SK-N-SH (cell line): Measurements from ENCODE around the gene CTSL. TPM values are rescaled to one million over a fixed set of nuclear protein-coding genes. Genes with fewer than 3 reads are reported as not detected.

Experiments
- CTCF ChIA-PET: fragments of 300-600, 350-600 bp; formaldehyde crosslinking; extraction: SDS; loops from one replicate; lab custom pipeline; 2021; lab: Yijun Ruan, JAX
- POLR2A ChIA-PET: fragments of 350-600 bp; sonication (Branson Sonifier 250); formaldehyde crosslinking; extraction: SDS; loops from one replicate; lab custom pipeline; 2020; ENCODE audit warnings: antibody characterized with exemption, inconsistent platforms; lab: Yijun Ruan, JAX
- DNase-seq: peaks from one replicate; pipeline ENCODE4 v3.0.0; 2012
- H2AFZ ChIP-seq: fragments of 200-600 bp; sonication (generic); 2 replicates; pipeline ENCODE4 v1.8.1; 2016; ENCODE audit warnings: antibody characterized with exemption, mild to moderate bottlenecking, low read depth
- H3F3A ChIP-seq: fragments of 200-600 bp; sonication (generic); replicated peaks from 2 replicates; pipeline ENCODE3; 2016; ENCODE audit warnings: antibody characterized with exemption, mild to moderate bottlenecking; ENCODE audit not compliant: insufficient read depth
- H3K27ac ChIP-seq, 2 experiments: fragments of 200-500 bp in 1 of 2; fragments of 200-600 bp in 1 of 2; sonication (Bioruptor generic) in 1 of 2; sonication (generic), shearing (Covaris generic) in 1 of 2; 2 replicates each; pipeline versions ENCODE4 v1.5.1 to v1.6.1; 2014 to 2016; ENCODE audit warnings: low read depth in 2 of 2, inconsistent platforms in 1 of 2, low read length in 1 of 2, mild to moderate bottlenecking in 1 of 2, mixed read lengths in 1 of 2
- H3K27me3 ChIP-seq: fragments of 200-600 bp; sonication (generic), shearing (Covaris generic); 2 replicates; pipeline ENCODE4 v1.6.1; 2016; ENCODE audit warnings: mixed run types; ENCODE audit not compliant: insufficient read depth
- H3K36me3 ChIP-seq, 2 experiments: fragments of 200-500 bp in 1 of 2; fragments of 200-600 bp in 1 of 2; sonication (Bioruptor generic) in 1 of 2; sonication (generic) in 1 of 2; replicated peaks in 1 of 2; 2 replicates each; pipeline versions ENCODE3 to v1.5.1; 2014 to 2016; ENCODE audit warnings: low read length in 1 of 2, mild to moderate bottlenecking in 1 of 2; ENCODE audit not compliant: insufficient read depth in 2 of 2, control insufficient read depth in 1 of 2
- H3K4me1 ChIP-seq, 2 experiments: fragments of 200-500 bp in 1 of 2; fragments of 200-600 bp in 1 of 2; sonication (Bioruptor generic) in 1 of 2; sonication (generic), shearing (Covaris generic) in 1 of 2; 2 replicates each; pipeline versions ENCODE4 v1.5.1 to v1.6.1; 2014 to 2016; ENCODE audit warnings: low read depth in 1 of 2, low read length in 1 of 2, mixed run types in 1 of 2; ENCODE audit not compliant: insufficient read depth in 2 of 2, control insufficient read depth in 1 of 2
- H3K4me2 ChIP-seq: fragments of 200-600 bp; sonication (generic), shearing (Covaris generic); 2 replicates; pipeline ENCODE4 v1.6.1; 2017; ENCODE audit warnings: mixed run types
- H3K4me3 ChIP-seq, 2 experiments: fragments of 200-500 bp in 1 of 2; fragments of 200-600 bp in 1 of 2; sonication (Bioruptor generic) in 1 of 2; sonication (generic), shearing (Covaris generic) in 1 of 2; 2 replicates each; pipeline versions ENCODE4 v1.5.1 to v1.8.1; 2014 to 2016; ENCODE audit warnings: low read depth in 2 of 2, inconsistent platforms in 1 of 2, low read length in 1 of 2, mild to moderate bottlenecking in 1 of 2, mixed read lengths in 1 of 2, moderate library complexity in 1 of 2
- H3K79me2 ChIP-seq: fragments of 200-600 bp; sonication (generic); 2 replicates; pipeline ENCODE4 v1.8.1; 2017; ENCODE audit warnings: mild to moderate bottlenecking; ENCODE audit not compliant: insufficient read depth
- H3K9ac ChIP-seq: fragments of 200-600 bp; sonication (generic); 2 replicates; pipeline ENCODE4 v1.6.1; 2017; ENCODE audit warnings: mixed run types
- H3K9me2 ChIP-seq: fragments of 200-600 bp; sonication (generic); 2 replicates; pipeline ENCODE4 v1.6.1; 2017; ENCODE audit warnings: mixed run types
- H3K9me3 ChIP-seq: fragments of 200-600 bp; sonication (generic); 2 replicates; pipeline ENCODE4 v1.6.1; 2017; ENCODE audit warnings: mixed run types, mild to moderate bottlenecking, moderate library complexity
- H4K20me1 ChIP-seq: fragments of 200-600 bp; sonication (generic); 2 replicates; pipeline ENCODE4 v1.6.1; 2017; ENCODE audit warnings: mild to moderate bottlenecking, mixed run types; ENCODE audit not compliant: insufficient read depth
- CHD2 ChIP-seq: fragments of 150-350 bp; IDR thresholded peaks from 2 replicates; pipeline ENCODE4 v1.6.1; 2018; ENCODE audit warnings: low read length; ENCODE audit not compliant: partially characterized antibody
- ELF1 ChIP-seq: IDR thresholded peaks from 2 replicates; pipeline ENCODE4 v1.4.0; 2012
- EZH2phosphoT487 ChIP-seq: fragments of 200-600 bp; sonication (generic); IDR thresholded peaks from 2 replicates; pipeline ENCODE4 v1.6.1; 2017; ENCODE audit warnings: low read depth, mixed run types, mild to moderate bottlenecking, antibody characterized with exemption, moderate library complexity, borderline replicate concordance
- FOSL2 ChIP-seq: IDR thresholded peaks from 2 replicates; pipeline ENCODE4 v1.4.0; 2012; ENCODE audit warnings: low read depth, mild to moderate bottlenecking, moderate library complexity, borderline replicate concordance
- GABPA ChIP-seq: IDR thresholded peaks from 2 replicates; pipeline ENCODE4 v1.4.0; 2012; ENCODE audit warnings: low read depth, mild to moderate bottlenecking
- GATA2 ChIP-seq: sonication (generic); formaldehyde crosslinking; IDR thresholded peaks from 2 replicates; pipeline ENCODE4 v1.5.0; 2020; ENCODE audit warnings: mild to moderate bottlenecking, missing genetic modification reagents
- JUND ChIP-seq: IDR thresholded peaks from 2 replicates; pipeline ENCODE4 v1.4.0; 2012
- MXI1 ChIP-seq: IDR thresholded peaks from 2 replicates; pipeline ENCODE4 v1.6.1; 2012; ENCODE audit warnings: mild to moderate bottlenecking, low read depth, low read length, improper control_type of control experiment
- NRF1 ChIP-seq: IDR thresholded peaks from 2 replicates; pipeline ENCODE4 v1.6.1; 2012; ENCODE audit warnings: low read depth, mild to moderate bottlenecking, low read length
- RFX5 ChIP-seq: IDR thresholded peaks from 2 replicates; pipeline ENCODE4 v1.6.1; 2012; ENCODE audit warnings: mild to moderate bottlenecking, improper control_type of control experiment, low read length
- SMC3 ChIP-seq: IDR thresholded peaks from 2 replicates; pipeline ENCODE4 v1.6.1; 2012; ENCODE audit warnings: low read depth, low read length, improper control_type of control experiment
- TAF1 ChIP-seq: IDR thresholded peaks from 2 replicates; pipeline ENCODE4 v1.6.1; 2012; ENCODE audit warnings: low read depth, mild to moderate bottlenecking, low read length, moderate library complexity, borderline replicate concordance
- TCF12 ChIP-seq: IDR thresholded peaks from 2 replicates; pipeline ENCODE4 v1.4.0; 2012
- YY1 ChIP-seq: IDR thresholded peaks from 2 replicates; pipeline ENCODE4 v1.4.0; 2012; ENCODE audit warnings: low read depth, mild to moderate bottlenecking
- WGBS: methylation state at CpG from one replicate; pipeline ENCODE4 v1.1.6; 2017; ENCODE audit warnings: low lambda C conversion rate; 5-methylcytosine and 5-hydroxymethylcytosine counted together
- polyA plus RNA-seq, 3 experiments: library from polyadenylated mRNA; depleted of rRNA; stranded (reverse); fragments of >200 nt; gene quantifications; 2 replicates each; pipeline ENCODE4 v1.2.3, GENCODE V29; 2012
- TF ChIP-seq, protein P1 (sequence below): IDR thresholded peaks from 2 replicates; pipeline ENCODE4; 2012
- TF ChIP-seq, protein P2 (sequence below): IDR thresholded peaks from 2 replicates; pipeline ENCODE4 v1.6.1; 2012; ENCODE audit warnings: mild to moderate bottlenecking, low read depth, low read length, moderate library complexity
- TF ChIP-seq, protein P3 (sequence below): IDR thresholded peaks from 2 replicates; pipeline ENCODE4 v1.4.0; 2012; ENCODE audit warnings: low read depth
- TF ChIP-seq, protein P4 (sequence below): fragments of 150-350 bp; IDR thresholded peaks from 2 replicates; pipeline ENCODE4 v1.6.1; 2016; ENCODE audit warnings: mild to moderate bottlenecking, low read depth, low read length
- TF ChIP-seq, protein P5 (sequence below): IDR thresholded peaks from 2 replicates; pipeline ENCODE4 v1.4.0; 2012; ENCODE audit warnings: low read depth, borderline replicate concordance

The CTSL gene
- polyA plus RNA-seq, 1 of the 3 experiments (the other 2 are of a cell fraction), result 98.3 TPM

DNA sequence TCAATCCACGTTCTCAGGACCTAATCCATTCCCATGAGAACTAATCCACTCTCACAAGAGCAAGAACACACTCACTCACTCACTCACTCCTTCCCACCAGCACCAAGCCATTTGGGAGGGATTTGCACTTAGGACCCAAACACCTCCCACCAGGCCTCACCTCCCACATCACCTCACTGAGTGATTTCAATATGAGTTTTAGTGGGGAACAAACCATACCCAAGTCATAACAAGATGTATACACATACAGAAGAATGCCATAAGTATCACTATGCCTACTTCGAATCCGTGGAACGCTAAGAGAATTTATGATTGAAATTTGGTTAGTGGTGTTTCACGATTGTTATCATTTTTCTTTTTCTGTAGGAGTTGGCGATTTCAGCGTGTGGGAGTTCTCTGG, 29.3 kb upstream of the CTSL start (continued):
- no peak for TF ChIP-seq TCF12

DNA sequence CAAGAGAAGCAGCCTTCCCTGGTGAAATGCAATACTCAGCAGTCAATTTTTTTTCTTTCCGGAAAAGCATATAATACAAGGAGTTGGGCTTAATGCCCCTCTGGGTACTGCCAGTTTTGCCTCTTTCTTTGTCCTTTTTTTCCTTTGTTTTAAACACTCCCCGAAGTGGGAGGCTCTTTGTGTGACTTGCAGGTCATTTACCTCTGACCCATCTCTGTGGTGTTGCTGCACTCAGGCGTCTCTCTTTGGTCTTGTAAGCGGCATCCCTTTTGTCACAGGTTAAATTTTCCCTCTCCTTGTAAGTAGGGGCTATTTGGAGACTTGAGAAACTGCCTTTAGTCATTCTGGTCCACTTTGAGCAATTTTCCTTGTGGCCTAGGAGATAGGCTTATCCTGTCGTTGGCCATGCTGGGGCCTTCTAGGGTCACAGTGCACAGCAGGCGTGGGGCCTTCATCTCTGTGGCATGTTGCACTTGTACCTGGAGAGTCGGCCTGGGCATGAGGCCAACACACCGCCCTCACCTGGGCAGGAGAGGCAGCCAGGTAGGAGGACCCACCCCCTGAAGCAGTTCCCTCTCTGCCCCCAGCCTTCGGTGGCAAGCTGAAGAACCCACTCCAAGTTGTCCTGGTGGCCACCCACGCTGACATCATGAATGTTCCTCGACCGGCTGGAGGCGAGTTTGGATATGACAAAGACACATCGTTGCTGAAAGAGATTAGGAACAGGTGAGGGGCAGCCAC, 27.7 kb upstream of the CTSL start:
- DNase-seq, result no peak
- Histone ChIP-seq H3K9ac (no peak overlapping the region), H4K20me1 (no peaks in the 10 kb centered on the region), H3K9me3 (no peaks in the 10 kb centered on the region), H3F3A (no peaks in the 10 kb centered on the region), H3K36me3 (no peaks in the 10 kb centered on the region), H3K4me2 (no peak overlapping the region), H3K4me1 (no peaks in the 10 kb centered on the region), H3K79me2 (no peaks in the 10 kb centered on the region), H3K9me2 (no peaks in the 10 kb centered on the region), H3K4me3 (no peak overlapping the region), H3K27ac (no peak overlapping the region), H3K27me3 (no peaks in the 10 kb centered on the region), H2AFZ (no peak overlapping the region)
- no peak for TF ChIP-seq CHD2
- TF ChIP-seq, protein P1, sequence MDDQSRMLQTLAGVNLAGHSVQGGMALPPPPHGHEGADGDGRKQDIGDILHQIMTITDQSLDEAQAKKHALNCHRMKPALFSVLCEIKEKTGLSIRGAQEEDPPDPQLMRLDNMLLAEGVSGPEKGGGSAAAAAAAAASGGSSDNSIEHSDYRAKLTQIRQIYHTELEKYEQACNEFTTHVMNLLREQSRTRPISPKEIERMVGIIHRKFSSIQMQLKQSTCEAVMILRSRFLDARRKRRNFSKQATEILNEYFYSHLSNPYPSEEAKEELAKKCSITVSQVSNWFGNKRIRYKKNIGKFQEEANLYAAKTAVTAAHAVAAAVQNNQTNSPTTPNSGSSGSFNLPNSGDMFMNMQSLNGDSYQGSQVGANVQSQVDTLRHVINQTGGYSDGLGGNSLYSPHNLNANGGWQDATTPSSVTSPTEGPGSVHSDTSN, result no peak
- TF ChIP-seq, protein P2, sequence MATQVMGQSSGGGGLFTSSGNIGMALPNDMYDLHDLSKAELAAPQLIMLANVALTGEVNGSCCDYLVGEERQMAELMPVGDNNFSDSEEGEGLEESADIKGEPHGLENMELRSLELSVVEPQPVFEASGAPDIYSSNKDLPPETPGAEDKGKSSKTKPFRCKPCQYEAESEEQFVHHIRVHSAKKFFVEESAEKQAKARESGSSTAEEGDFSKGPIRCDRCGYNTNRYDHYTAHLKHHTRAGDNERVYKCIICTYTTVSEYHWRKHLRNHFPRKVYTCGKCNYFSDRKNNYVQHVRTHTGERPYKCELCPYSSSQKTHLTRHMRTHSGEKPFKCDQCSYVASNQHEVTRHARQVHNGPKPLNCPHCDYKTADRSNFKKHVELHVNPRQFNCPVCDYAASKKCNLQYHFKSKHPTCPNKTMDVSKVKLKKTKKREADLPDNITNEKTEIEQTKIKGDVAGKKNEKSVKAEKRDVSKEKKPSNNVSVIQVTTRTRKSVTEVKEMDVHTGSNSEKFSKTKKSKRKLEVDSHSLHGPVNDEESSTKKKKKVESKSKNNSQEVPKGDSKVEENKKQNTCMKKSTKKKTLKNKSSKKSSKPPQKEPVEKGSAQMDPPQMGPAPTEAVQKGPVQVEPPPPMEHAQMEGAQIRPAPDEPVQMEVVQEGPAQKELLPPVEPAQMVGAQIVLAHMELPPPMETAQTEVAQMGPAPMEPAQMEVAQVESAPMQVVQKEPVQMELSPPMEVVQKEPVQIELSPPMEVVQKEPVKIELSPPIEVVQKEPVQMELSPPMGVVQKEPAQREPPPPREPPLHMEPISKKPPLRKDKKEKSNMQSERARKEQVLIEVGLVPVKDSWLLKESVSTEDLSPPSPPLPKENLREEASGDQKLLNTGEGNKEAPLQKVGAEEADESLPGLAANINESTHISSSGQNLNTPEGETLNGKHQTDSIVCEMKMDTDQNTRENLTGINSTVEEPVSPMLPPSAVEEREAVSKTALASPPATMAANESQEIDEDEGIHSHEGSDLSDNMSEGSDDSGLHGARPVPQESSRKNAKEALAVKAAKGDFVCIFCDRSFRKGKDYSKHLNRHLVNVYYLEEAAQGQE, result no peak
- 71% methylated on average over 12 of the region's 14 CpGs for WGBS
- POLR2A ChIA-PET, result no interaction called here
- CTCF ChIA-PET, result interaction anchor here (0.9 to 1.1 kb wide), 4 partner anchors 11 to 343 kb away, joined by 3 to 5 read pairs (median 4); no protein-coding TSS in a partner anchor

DNA sequence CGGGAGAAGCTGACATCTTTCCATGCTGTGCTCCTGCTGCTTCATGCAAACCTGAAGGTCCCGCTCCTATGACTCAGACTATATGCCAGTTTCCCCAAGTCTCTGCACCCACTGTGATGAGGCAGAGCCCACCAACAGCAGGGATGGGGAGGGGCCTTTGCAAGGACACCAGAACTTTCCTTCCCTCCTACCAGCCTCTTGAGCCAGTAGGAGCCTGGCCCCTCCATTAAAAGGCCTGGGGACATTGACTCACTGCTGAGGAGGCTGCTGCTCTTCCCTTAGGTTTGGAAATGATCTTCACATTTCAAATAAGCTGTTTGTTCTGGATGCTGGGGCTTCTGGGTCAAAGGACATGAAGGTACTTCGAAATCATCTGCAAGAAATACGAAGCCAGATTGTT, 26.1 kb upstream of the CTSL start:
- no peaks in the 10 kb centered on the region for H3K9me2 ChIP-seq
- no peaks in the 10 kb centered on the region for H3K36me3 ChIP-seq
- H4K20me1 ChIP-seq, result no peaks in the 10 kb centered on the region
- no peak overlapping the region for H3K9ac ChIP-seq
- H3K79me2 ChIP-seq, result no peaks in the 10 kb centered on the region
- H3K27ac ChIP-seq, result no peak overlapping the region
- no peak for DNase-seq
- ChIA-PET CTCF (interaction anchor here (0.7 to 1.2 kb wide), 4 partner anchors 12 to 27 kb away, joined by 3 to 4 read pairs (median 4); no protein-coding TSS in a partner anchor), POLR2A (no interaction called here)
- 89% methylated on average over 4 of the region's 4 CpGs for WGBS
- no peak overlapping the region for H3K4me3 ChIP-seq
- no peak overlapping the region for H2AFZ ChIP-seq
- H3K4me1 ChIP-seq, result no peaks in the 10 kb centered on the region; a peak in 1 of 4 replicates
- H3K9me3 ChIP-seq, result no peaks in the 10 kb centered on the region
- H3K27me3 ChIP-seq, result no peaks in the 10 kb centered on the region
- H3F3A ChIP-seq, result no peaks in the 10 kb centered on the region
- no peak overlapping the region for H3K4me2 ChIP-seq
- no peak for TF ChIP-seq NRF1
- TF ChIP-seq YY1, result no peak
- TF ChIP-seq, protein P3, sequence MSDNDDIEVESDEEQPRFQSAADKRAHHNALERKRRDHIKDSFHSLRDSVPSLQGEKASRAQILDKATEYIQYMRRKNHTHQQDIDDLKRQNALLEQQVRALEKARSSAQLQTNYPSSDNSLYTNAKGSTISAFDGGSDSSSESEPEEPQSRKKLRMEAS, result no peak
- TF ChIP-seq MXI1, result no peak
- TF ChIP-seq GABPA, result no peak
- TF ChIP-seq ELF1, result no peak
- no peak for TF ChIP-seq RFX5
- TF ChIP-seq, protein P4, sequence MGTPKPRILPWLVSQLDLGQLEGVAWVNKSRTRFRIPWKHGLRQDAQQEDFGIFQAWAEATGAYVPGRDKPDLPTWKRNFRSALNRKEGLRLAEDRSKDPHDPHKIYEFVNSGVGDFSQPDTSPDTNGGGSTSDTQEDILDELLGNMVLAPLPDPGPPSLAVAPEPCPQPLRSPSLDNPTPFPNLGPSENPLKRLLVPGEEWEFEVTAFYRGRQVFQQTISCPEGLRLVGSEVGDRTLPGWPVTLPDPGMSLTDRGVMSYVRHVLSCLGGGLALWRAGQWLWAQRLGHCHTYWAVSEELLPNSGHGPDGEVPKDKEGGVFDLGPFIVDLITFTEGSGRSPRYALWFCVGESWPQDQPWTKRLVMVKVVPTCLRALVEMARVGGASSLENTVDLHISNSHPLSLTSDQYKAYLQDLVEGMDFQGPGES, result no peak
- TF ChIP-seq, protein P5, sequence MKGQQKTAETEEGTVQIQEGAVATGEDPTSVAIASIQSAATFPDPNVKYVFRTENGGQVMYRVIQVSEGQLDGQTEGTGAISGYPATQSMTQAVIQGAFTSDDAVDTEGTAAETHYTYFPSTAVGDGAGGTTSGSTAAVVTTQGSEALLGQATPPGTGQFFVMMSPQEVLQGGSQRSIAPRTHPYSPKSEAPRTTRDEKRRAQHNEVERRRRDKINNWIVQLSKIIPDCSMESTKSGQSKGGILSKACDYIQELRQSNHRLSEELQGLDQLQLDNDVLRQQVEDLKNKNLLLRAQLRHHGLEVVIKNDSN, result no peak
- TF ChIP-seq GATA2 (CRISPR knock-in tag), result no peak
- no peak for TF ChIP-seq EZH2phosphoT487
- no peak for TF ChIP-seq FOSL2
- TF ChIP-seq SMC3, result no peak
- TF ChIP-seq JUND, result no peak
- TF ChIP-seq TAF1, result no peak
